HG03378 (cell line): ENCODE measurements around the gene CD8B2.
"Not testable (repeated sequence)": the region's sequence is repeated elsewhere in the genome, so short reads cannot be mapped to it uniquely, and the experiment has no call there.

Experiments used
- ATAC-seq: cut with Tn5 transposase; IDR thresholded peaks from one replicate; pipeline ENCODE4 v1.9.1; 2021; ENCODE audit warnings: mild to moderate bottlenecking, moderate library complexity; ENCODE audit not compliant: unreplicated experiment

The CD8B2 gene

DNA sequence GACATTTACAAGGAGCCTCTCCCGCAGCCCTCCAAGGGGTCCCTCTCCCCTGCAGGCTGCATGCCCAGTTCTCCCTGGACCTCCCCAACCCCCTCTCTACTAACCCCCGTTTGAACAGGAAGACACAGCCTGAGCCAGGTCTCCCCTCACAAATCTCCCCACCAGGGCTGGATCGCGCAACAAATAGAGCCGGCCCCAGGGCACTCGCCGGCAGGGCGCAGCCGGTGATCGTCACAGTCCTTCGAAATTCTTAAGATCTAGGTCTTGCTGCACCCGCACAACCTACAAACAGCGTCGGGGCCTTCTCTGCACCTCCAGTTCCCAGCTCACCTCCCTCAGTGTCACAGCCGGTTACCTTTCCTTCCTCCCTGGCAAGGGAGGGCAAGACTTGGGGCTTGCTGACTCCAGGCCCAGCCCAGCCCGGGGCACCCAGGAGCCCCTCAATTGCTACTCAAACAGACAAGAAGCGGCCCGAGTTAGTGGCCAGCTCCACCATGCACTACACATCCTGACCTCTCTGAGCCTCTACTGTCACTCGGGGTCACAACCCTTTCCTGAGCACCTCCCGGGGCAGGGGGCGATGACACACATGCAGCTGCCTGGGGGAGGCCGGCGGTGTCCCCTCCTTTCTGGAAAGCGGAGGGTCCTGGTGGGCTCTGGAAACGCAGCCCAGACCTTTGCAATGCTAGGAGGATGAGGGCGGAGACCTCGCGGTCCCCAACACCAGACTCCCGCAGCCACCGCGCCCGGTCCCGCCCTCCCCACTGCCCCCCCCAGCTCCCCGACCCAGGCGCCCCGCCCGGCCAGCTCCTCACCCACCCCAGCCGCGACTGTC lies at the start of gene CD8B2:
TSS of gene CD8B2 (plus strand) at position 814 of the 835 bp plus-strand sequence. CDS start 63 bp downstream, outside the sequence.
- ATAC-seq = not testable (repeated sequence)

GRCh38 chr2:106461882-106462281 lies 25.3 kb upstream of the CD8B2 start:
- ATAC-seq = not testable (repeated sequence)

GRCh38 chr2:106467516-106467915 lies 19.6 kb upstream of the CD8B2 start:
- not testable (repeated sequence) for ATAC-seq

DNA sequence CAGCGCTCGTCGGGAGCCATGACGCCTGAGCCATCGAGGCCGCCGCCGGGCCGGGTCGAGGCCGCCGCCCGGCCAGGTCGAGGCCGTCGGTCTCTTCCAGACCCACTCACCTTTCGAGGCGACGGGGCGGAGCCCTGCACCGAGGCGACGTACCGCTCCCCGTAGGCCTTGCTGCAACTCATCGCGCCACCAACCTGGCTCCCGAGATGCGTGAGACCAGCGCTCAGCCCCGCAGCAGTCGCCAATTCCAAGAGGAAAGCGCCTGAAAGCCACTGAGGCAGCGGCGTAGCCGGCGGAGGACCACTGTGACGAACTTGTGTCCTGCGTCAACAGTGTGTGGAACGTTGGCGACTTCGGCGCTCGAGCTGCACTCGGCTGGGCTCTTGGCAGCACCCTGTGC lies 19.1 kb upstream of the CD8B2 start, which contains the start of gene RGPD3:
TSS of gene RGPD3 (minus strand) at position 307 of the 400 bp plus-strand sequence. CDS start at position 182, 125 bp downstream.
- not testable (repeated sequence) for ATAC-seq

DNA sequence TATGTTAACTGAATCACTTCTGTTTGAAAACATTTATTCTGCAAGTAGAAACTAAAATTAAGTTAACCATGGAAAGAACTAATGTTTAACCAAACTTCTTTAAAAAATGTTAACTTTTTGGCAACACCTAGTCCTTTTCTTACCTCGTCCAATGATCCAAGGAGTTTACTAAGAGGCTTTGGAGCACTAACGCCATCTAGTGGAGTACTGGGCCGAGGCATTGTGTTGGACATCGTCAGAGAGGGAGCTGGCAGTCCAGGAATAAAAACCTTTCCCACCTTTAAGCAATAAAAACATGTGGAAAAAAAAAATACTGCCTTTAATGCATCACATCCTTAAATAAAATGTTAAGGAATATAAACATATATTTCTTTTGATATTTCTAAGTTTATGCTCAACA lies 16.5 kb upstream of the CD8B2 start:
- peak; percentile 50 for ATAC-seq

GRCh38 chr2:106477647-106478046 lies 9.5 kb upstream of the CD8B2 start:
- not testable (repeated sequence) for ATAC-seq

DNA sequence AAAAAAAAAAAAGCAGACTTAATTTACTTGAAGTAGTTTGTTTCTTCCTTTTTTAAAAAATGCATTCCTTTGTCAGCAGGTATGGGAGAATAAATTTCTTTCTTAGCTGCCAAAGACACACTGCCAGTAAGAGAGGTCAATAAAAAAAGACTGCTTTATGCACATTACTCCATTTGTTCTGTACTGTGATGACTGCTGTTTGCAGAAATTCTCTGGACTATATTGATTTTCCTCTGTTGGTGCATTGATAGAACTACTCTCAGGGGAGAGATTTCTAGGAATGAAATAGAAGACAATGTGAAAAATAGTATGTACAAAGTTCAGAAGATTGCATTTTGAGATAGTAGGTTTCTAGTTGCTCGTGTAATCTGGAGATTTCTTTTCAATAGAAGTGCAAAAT lies 7.6 kb upstream of the CD8B2 start:
- ATAC-seq = not testable (repeated sequence)

DNA sequence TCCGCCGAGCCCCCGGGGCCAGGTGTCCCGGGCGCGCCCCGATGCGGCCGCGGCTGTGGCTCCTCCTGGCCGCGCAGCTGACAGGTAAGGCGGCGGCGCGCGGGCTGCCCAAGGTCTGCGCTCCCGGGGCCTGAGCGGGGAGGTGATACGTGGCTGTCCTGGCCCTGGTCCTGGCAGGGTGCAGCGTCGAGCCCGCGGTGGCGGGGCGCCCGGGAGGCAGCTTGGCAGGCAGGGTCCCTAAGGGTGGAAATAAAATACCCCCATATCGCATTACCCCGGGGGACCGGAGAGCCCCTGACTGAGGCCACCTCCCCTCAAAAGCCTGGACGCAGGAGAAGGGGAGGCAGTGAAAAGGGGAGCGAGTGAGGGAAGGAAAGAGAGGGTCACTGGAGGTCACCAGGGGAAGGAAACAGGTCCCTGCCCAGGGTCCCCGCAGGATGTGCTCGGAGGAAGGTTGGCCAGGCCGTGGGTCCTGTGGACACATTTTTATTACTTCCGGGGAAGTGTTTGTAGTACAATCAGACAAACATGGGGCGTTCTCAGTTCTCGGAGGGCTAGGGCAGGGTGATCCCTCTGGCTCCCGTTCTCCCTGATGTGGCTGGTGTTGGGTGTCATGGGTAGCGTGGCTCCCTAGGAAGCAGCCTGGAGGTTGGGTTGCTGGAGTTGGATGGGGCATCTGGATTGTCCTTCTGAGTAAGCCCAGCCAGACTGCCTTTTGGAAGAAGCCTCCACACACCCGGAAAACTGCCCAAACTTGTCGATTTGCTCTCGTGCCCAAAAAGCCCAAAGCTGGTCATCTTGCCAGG lies 425 bp downstream of the CD8B2 start:
- not testable (repeated sequence) for ATAC-seq

DNA sequence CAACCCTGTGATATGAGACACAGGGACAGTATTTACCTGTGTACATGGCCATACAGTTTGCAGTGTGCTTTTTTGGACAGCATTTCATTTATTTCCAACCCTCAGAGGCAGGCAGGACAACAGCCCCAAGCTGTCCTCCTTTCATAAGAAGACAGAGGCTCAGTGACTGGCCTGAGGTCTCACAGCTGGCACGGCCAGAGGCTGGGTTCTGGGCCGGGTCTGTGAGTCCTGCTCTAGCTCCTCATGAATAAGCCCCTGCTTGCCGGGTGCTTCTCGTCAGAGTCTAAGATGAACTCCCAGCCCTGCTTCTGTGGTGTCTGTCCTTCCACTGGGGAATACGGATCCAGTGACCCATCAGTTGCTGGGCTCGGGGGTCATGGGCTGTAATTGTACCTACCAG lies 2.5 kb downstream of the CD8B2 start:
- ATAC-seq = not testable (repeated sequence)

DNA sequence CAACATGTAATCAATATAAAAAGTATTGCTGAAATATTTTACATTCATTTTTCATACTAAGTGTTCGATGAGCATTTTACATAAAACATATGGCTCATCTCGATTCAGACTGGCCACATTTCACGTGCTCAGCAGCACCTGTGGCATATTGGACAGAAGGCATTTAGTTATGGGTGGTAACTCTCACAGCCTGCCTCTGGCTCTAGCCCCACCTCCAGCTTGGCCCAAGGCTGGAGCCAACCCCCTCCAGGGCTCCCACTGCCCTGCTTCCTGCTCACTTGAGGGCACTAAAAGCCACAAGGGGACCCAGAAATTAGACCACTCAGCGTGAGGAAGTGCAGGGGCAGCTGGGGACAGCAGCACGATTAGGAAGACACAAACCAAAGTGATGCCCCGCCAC lies 5.2 kb downstream of the CD8B2 start:
- ATAC-seq = not testable (repeated sequence)

DNA sequence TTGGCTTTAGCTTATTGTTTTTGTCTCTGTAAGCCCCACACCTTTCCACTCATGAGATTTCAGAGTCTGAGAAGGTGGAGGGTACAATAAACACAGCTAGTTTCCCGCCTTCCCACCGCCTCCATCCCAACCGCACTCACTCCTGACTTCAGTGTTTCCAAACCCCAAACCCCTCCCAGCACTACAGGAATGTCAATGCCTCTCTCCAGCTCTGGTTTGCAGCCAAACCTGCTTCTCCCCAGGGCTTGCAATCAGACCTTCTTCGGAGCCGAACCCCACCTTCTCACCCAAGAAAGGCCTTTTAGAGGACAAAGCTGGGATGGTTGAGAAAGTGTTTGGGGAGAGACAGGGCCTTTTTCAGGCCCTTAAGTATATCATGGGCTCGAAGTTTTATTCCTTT lies 5.7 kb downstream of the CD8B2 start:
- not testable (repeated sequence) for ATAC-seq

GRCh38 chr2:106498549-106498948 lies 11.4 kb downstream of the CD8B2 start:
- ATAC-seq = not testable (repeated sequence)

- ATAC-seq = not testable (repeated sequence)
Measured at GRCh38 chr2:106500350-106500749, 13.2 kb downstream of the CD8B2 start.

- not testable (repeated sequence) for ATAC-seq
Measured at GRCh38 chr2:106502351-106502750, 15.2 kb downstream of the CD8B2 start.

DNA sequence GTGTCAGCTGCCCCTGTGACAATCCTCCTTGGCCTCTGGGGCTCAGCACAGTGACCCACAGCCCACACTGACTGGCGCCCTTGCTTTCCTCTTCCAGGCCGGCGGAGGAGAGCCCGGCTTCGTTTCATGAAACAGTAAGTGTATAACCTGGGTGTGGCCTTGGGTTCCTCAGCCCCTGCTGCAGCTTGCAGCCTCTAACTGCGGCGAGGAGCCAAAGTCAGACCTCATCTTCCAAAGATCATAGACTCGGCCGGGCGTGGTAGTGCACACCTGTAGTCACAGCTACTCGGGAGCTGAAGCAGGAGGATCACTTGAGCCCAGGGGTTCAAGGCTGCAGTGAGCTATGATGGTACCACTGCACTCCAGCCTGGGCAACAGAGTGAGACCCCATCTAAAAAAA lies 17.0 kb downstream of the CD8B2 start:
- ATAC-seq = not testable (repeated sequence)

DNA sequence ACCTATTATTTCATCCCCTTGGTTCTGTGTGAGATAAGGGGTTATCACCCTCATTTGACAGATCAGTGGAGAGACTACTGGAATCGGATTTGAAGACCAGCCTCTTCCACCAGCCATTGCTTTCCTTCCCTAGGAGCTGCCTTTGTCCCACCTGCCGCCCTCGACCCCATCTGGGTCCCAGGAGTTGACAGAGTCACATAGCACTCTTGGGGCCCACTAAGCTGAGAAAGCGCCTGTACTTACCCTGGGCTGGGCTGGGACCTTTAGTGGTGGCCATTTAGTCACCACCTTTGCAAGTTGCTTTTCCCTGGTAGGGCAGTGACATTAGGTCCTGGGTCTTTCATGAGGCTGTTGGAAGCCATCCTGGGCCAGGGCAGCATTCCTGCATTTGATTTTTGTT lies 17.6 kb downstream of the CD8B2 start:
- not testable (repeated sequence) for ATAC-seq

DNA sequence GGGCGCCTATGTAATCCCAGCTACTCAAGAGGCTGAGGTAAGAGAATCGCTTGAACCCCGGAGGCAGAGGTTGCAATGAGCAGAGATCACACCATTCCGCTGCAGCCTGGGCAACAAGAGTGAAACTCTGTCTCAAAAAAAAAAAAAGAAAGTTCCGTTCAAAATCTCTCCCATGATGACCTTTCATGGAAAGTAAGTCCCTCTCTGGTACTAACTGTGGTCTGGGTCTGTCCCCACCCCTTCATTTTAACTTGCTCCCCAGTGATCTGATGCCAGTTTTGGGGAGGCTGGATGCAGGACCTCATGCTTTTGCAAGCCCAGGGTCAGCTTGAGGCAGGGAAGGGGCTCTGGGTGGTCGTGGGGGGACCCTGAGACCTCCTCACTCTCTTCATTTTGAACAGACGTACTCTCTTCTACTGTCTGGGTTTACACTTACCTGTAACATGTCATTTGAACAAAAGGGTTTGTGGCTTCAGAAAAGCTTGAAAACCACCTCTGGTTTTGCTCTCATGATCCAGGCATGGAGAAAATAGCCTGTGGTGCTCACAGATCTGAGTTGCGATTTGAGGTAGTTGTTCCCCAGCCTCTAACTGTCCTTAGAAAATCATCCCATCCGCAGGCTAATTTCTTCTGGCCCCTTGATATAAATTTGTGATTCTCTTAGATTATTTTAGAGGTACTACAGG lies 19.0 kb downstream of the CD8B2 start:
- ATAC-seq = not testable (repeated sequence)

- ATAC-seq = not testable (repeated sequence)
Measured at GRCh38 chr2:106508660-106509373, 21.7 kb downstream of the CD8B2 start.

GRCh38 chr2:106509374-106509770 lies 22.2 kb downstream of the CD8B2 start:
- not testable (repeated sequence) for ATAC-seq

DNA sequence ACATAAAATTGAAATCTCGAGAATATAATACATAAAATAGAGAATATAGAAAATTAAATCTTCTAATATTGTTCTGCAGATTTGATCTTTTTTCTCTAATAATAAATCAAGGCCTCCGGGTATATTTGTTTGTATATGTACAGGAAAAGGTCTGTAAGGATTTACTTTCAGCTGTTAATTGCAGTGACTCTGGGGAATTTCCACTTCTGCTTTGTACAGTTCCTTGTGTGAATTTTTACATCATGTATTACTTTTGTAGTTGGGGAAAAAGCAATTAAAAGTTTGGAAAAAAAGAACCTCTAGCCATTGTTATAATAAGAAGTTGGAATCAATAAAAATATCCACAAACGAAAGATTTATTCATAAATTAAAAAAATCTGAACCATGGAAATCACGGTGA lies 23.6 kb downstream of the CD8B2 start:
- ATAC-seq = not testable (repeated sequence)
